GM12878 (cell line): Measurements from ENCODE around the gene FHOD3. TPM values are rescaled to one million over a fixed set of nuclear protein-coding genes. Genes with fewer than 3 reads are reported as not detected.

ENCODE experiments used
- ATAC-seq: fragments of 200-7000 bp; cut with Tn5 transposase; 3 replicates; pipeline ENCODE4 v1.9.1; 2020; ENCODE audit warnings: mild to moderate bottlenecking, moderate library complexity
- BruUV-seq: library from RNA; stranded (reverse); fragments of 400-500 nt; replicated peaks from 2 replicates; lab custom pipeline; 2021; lab: Mats Ljungman, UMichigan
- CTCF ChIA-PET: fragments of 300-600 bp; sonication (Branson Sonifier 250); formaldehyde crosslinking; extraction: SDS; loops from one replicate; lab custom pipeline; 2021; ENCODE audit warnings: inconsistent platforms; lab: Yijun Ruan, JAX
- POLR2A ChIA-PET: fragments of 350-600 bp; formaldehyde crosslinking; extraction: SDS; loops from one replicate; lab custom pipeline; 2021; ENCODE audit warnings: inconsistent platforms; lab: Charles Lee
- RAD21 ChIA-PET: fragments of 300-600 bp; sonication (Branson Sonifier 250); formaldehyde crosslinking; loops from one replicate; lab custom pipeline; 2023; ENCODE audit warnings: antibody characterized with exemption; ENCODE audit not compliant: unreplicated experiment; lab: Charles Lee
- SMC1A ChIA-PET: fragments of 300-600 bp; sonication (Branson Sonifier 250); formaldehyde crosslinking; loops from one replicate; lab custom pipeline; 2023; ENCODE audit not compliant: unreplicated experiment, uncharacterized antibody; lab: Charles Lee
- DNase-seq: peaks from one replicate; pipeline ENCODE4 v3.0.0-alpha.2; 2011; ENCODE audit warnings: low read depth, low spot score
- FAIRE-seq: peaks from 3 replicates; lab custom pipeline; 2011; peaks lifted over from hg19 to GRCh38; lab: Jason Lieb, UNC
- H2AFZ ChIP-seq: 2 replicates; pipeline ENCODE4 v1.6.0; 2011; ENCODE audit warnings: low read depth, low read length, control low read depth; ENCODE audit not compliant: control insufficient read depth
- H3K27ac ChIP-seq: 2 replicates; pipeline ENCODE4 v1.5.1; 2011; ENCODE audit warnings: control low read depth; ENCODE audit not compliant: control insufficient read depth, insufficient read depth
- H3K27me3 ChIP-seq, 2 experiments: replicated peaks in 1 of 2; 2 replicates each; pipeline versions ENCODE4 v1.6.0 to v1.6.1; 2011; ENCODE audit warnings: low read length in 1 of 2; ENCODE audit not compliant: control insufficient read depth in 2 of 2, insufficient read depth in 2 of 2
- H3K36me3 ChIP-seq, 2 experiments: 2 replicates each; pipeline ENCODE4 v1.5.1; 2011; ENCODE audit warnings: low read length in 1 of 2; ENCODE audit not compliant: control insufficient read depth in 2 of 2, insufficient read depth in 2 of 2
- H3K4me1 ChIP-seq: 2 replicates; pipeline ENCODE4 v1.6.1; 2011; ENCODE audit warnings: mild to moderate bottlenecking, low read length, moderate library complexity, mixed read lengths; ENCODE audit not compliant: control insufficient read depth, insufficient read depth
- H3K4me2 ChIP-seq: 2 replicates; pipeline ENCODE4 v1.6.0; 2011; ENCODE audit warnings: control low read depth; ENCODE audit not compliant: control insufficient read depth, insufficient read depth
- H3K4me3 ChIP-seq: fragments of 200-600 bp; sonication (generic); 2 replicates; pipeline ENCODE4 v1.5.1; 2016
- H3K79me2 ChIP-seq: 2 replicates; pipeline ENCODE4 v1.6.0; 2011; ENCODE audit warnings: low read length; ENCODE audit not compliant: control insufficient read depth, insufficient read depth
- H3K9ac ChIP-seq: 2 replicates; pipeline ENCODE4 v1.8.0; 2011; ENCODE audit warnings: low read length, control low read depth, mixed read lengths; ENCODE audit not compliant: control insufficient read depth, insufficient read depth
- H3K9me3 ChIP-seq: replicated peaks from 3 replicates; pipeline ENCODE4 v1.5.1; 2011; ENCODE audit warnings: mild to moderate bottlenecking, low read length; ENCODE audit not compliant: control insufficient read depth, insufficient read depth
- H4K20me1 ChIP-seq: 2 replicates; pipeline ENCODE4 v1.6.0; 2011; ENCODE audit not compliant: control insufficient read depth, insufficient read depth
- ATF7 ChIP-seq: fragments of 450-650 bp; IDR thresholded peaks from 2 replicates; pipeline ENCODE4 v1.6.1; 2016; ENCODE audit warnings: low read depth, mild to moderate bottlenecking
- E2F4 ChIP-seq: IDR thresholded peaks from 2 replicates; pipeline ENCODE4 v1.6.1; 2012; ENCODE audit warnings: low read depth, low read length, improper control_type of control experiment
- EP300 ChIP-seq, 2 experiments: fragments of 150-350 bp in 1 of 2; IDR thresholded peaks; 2 replicates each; pipeline ENCODE4 v1.6.1; 2011 to 2012; ENCODE audit warnings: low read depth in 2 of 2, low read length in 2 of 2, borderline replicate concordance in 1 of 2, improper control_type of control experiment in 1 of 2, inconsistent platforms in 1 of 2; ENCODE audit not compliant: control insufficient read depth in 1 of 2
- FOXK2 ChIP-seq: fragments of 450-650 bp; IDR thresholded peaks from 2 replicates; pipeline ENCODE4 v1.6.1; 2017; ENCODE audit warnings: mild to moderate bottlenecking, moderate library complexity
- USF1 ChIP-seq: IDR thresholded peaks from 2 replicates; pipeline ENCODE4 v1.6.1; 2011; ENCODE audit warnings: borderline replicate concordance, low read depth, mild to moderate bottlenecking, moderate library complexity, mixed read lengths, low read length; ENCODE audit not compliant: insufficient read depth; ENCODE audit errors: extremely low read length
- WGBS: methylation state at CpG from one replicate; pipeline ENCODE4 v1.1.6; 2016; ENCODE audit warnings: low lambda C conversion rate; ENCODE audit not compliant: insufficient replicate concordance, insufficient coverage; ENCODE audit errors: missing lambda C conversion rate; 5-methylcytosine and 5-hydroxymethylcytosine counted together
- in situ Hi-C: fragments of 300-500 bp; cut with MboI; formaldehyde crosslinking; loops from 9 replicates; pipeline ENCODE4 v1.14.3; 2018; ENCODE audit warnings: mixed read lengths
- intact Hi-C: fragments of 100-400 bp; cut with micrococcal nuclease; formaldehyde crosslinking; loops from one replicate; pipeline ENCODE4 v1.14.2; 2022; ENCODE audit not compliant: unreplicated experiment
- polyA plus RNA-seq, 11 experiments: library from polyadenylated mRNA; depleted of rRNA in 4 of 11; unstranded in 6 of 11; stranded (reverse) in 5 of 11; fragments of >200 nt; fragmentation: Nextera tagmentation in 4 of 11; fragmentation: Illumina TruSeq in 1 of 11; extraction: Ambion mirVana in 4 of 11; extraction: Trizol in 1 of 11; gene quantifications; 1 replicate in 1 of 11; 2 replicates in 10 of 11; pipeline versions ENCODE4 v1.2.1 to v1.2.3, GENCODE V29; 2011 to 2016; ENCODE audit warnings: inconsistent platforms in 2 of 11, missing spikeins in 2 of 11, low read depth in 1 of 11
- total RNA-seq, 4 experiments: library from RNA; depleted of rRNA in 3 of 4; stranded (reverse); fragments of >200 nt in 3 of 4; fragmentation: Illumina TruSeq in 1 of 4; extraction: Trizol in 1 of 4; gene quantifications; 2 replicates each; pipeline versions ENCODE4 v1.2.1 to v1.2.3, GENCODE V29; 2013 to 2021

Gene FHOD3
- total and polyA plus RNA-seq, 10 of the 15 experiments (the other 5 are each of a cell fraction or from before 2014, with no cell fraction given), result 0.77 to 26.7 (median 10.4) TPM

GRCh38 chr18:36567800-36568199, 270.3 kb downstream of the FHOD3 start:
- WGBS, result 33% methylated on average over 1 of the region's 1 CpG
- Histone ChIP-seq H3K9ac (no peak overlapping the region), H3K4me1 (no peaks in the 10 kb centered on the region), H2AFZ (no peak overlapping the region), H3K36me3 (no peaks in the 10 kb centered on the region), H3K27me3 (no peaks in the 10 kb centered on the region), H3K4me2 (no peak overlapping the region), H3K27ac (no peak overlapping the region), H3K4me3 (no peak overlapping the region), H4K20me1 (no peaks in the 10 kb centered on the region), H3K79me2 (no peaks in the 10 kb centered on the region), H3K9me3 (no peaks in the 10 kb centered on the region)
- DNase-seq, result no peak
- TF ChIP-seq ATF7 (no peak), EP300 (IDR thresholded peaks at IDR 0.05; ENCODE audit: borderline replicate concordance in 1 of 2, control insufficient read depth in 1 of 2, low read depth in 2 of 2, low read length in 2 of 2) (no peak), E2F4 (no peak), USF1 (no peak), FOXK2 (no peak)
- in situ Hi-C loops, result no loop called here
- FAIRE-seq, result no peak
- intact Hi-C loops, result loop anchor here (2.0 to 5.0 kb wide), 2 partner anchors 67 to 95 kb away; no protein-coding TSS in a partner anchor
- ATAC-seq, result peak; percentile 7; the same call in 1 of the 3 replicates
- RAD21 ChIA-PET, result interaction anchor here (0.7 to 1.9 kb wide), 5 partner anchors 72 to 269 kb away, joined by 3 to 6 read pairs (median 4); no protein-coding TSS in a partner anchor
- POLR2A ChIA-PET, result interaction anchor here (0.6 kb wide), 4 partner anchors 110 to 264 kb away, joined by 4 to 9 read pairs (median 5); no protein-coding TSS in a partner anchor
- SMC1A ChIA-PET, result interaction anchor here (0.6 to 1.2 kb wide), 6 partner anchors 9 to 222 kb away, joined by 3 to 4 read pairs (median 3); no protein-coding TSS in a partner anchor
- CTCF ChIA-PET, result interaction anchor here (0.6 to 1.0 kb wide), 2 partner anchors 19 to 33 kb away, joined by 3 read pairs; no protein-coding TSS in a partner anchor
- BruUV-seq, result no TSS peak
